UCSD-AML1 (cell line): ENCODE data around the gene SLC17A1.

Experiments
- DNase-seq: peaks from one replicate; lab custom pipeline; 2025; ENCODE audit not compliant: unreplicated experiment; lab: John Stamatoyannopoulos, UW

SLC17A1 gene

DNA sequence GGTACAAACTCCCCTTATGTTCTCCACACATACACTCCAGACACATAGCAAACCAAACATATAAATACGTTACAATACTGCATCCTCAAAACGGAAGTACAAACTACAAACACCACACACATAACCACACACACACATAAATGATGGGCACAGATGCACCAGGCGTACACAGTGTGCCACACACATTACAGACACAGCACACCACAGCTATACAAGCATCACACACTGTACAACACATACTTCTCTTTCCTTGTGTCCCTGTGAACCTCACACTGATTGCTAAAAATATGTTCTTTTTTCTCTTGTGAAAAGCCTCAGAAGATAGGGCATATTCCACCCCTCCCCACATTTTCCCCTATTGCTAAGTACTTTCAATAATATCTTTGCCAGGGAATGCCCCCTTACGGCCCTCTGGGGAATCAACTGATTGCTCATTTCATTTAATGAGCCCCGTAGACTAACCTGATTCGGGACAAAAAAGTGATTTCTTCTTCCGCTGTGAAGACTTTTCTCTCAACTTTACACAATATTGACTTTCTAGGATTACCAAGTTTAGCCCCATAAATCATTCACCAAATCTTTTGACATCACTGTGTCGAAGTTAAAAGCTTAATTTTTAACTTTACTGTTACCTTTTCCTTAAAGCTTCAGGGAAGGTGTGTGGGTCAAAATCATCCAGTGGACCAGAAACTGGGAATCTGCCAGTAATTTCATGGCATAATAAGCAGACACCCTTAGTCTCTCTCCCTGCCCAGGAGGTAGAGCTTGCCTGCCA is at the start of gene SLC17A1:
TSS of gene SLC17A1 (minus strand) at position 521 of the 775 bp plus-strand sequence. CDS start 1,495 bp downstream, outside the sequence.
- no peak for DNase-seq

DNA sequence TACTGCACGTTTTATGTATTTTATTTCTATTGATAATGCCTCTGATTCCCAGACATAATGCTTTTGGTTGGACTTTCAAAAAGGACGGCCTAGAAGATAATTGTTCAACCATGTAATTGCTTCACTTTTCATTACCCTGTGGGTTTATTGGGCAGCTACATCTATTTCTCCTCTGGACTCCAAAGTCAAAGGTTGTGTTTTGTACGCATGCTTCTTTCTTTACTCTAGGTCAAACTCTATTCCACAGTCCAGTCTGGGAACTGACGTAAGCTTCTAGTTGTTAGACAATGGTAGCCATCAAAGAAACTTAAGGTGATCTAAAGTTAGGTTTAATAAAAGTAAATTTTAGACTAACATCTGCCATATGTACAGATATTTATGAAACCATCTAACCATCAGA is 48.7 kb upstream of the SLC17A1 start:
- DNase-seq: no peak

GRCh38 chr6:25878721-25879322 is 47.0 kb upstream of the SLC17A1 start:
- DNase-seq: no peak

GRCh38 chr6:25875926-25876602 is 44.2 kb upstream of the SLC17A1 start:
- no peak for DNase-seq

GRCh38 chr6:25875563-25875905 is 43.7 kb upstream of the SLC17A1 start:
- no peak for DNase-seq

DNA sequence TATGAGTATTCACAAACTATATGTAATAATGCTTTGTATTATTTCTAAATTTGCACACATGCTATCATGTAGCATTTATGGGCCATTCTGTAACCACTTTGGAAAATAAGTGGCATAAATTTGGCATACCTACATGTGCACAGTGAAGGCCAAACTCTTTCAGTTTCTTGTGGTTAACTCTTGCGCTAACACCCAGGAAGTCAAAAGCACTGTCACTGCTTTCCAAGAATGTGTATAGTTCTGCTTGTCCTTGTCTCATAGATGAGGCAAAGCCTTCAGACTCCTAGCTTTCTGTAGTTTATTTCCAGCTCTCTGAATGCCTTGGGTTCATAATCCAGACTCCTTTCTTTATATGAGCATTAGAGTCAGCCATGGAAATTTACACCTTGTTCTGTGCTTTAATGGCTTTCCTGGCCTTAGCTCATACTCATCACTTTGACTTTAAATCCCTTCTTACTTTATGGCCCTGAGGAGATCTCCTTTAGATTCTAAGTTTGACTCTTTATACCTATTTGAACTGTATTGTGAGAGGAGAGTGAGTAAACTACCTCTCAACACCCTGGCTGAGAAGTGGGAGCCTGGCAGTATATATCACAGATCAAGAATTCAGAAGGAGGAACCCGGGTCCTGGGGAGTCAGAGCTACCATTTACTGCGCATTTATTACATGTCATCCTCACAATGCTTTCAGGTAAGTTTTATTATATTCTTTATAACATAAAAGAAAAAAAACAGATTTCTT is 43.1 kb upstream of the SLC17A1 start:
- no peak for DNase-seq

DNA sequence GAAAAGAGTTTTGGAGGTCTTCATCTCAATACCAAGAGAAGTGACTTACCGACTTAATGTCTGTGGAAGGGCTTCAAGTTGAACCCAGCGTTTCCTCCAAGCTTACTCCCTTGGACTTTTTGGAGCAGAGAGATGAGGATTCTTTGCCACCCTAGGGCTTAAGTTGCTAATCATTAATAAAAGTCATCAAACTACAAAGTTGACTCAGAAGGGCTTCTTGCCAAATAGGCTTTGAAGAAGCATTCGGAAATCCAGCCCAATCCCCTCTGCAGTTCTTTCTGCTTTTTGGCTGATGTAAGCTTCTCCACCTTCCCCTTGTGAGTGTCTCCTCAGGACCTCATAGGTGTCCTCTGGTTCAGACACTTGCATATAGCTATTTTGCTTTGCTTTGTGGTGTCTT is 42.3 kb upstream of the SLC17A1 start, which contains the start of gene SLC17A3:
TSS of gene SLC17A3 (minus strand) at position 126 of the 400 bp plus-strand sequence. CDS start 5,856 bp downstream, outside the sequence.
- no peak for DNase-seq

DNA sequence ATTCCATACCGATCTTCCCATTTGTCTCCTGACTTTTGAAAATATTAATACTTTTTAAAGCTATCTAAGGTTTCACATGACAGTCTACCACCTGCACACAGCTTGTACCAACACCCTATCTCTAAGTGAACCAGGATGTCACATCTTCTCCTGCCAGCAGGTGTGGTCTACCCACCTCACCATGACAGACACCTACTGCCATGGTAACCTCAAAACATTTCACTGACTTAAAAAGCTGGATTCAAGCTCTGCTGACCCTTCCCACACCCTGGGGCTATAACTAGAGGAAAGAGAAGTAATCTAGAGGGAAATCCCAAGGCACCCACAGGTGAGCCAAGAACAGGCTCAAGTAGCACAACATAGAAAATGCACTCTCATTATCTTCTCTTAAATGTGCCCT is 41.0 kb upstream of the SLC17A1 start:
- no peak for DNase-seq

- no peak for DNase-seq
Measured at GRCh38 chr6:25869840-25870239, 38.0 kb upstream of the SLC17A1 start.

DNA sequence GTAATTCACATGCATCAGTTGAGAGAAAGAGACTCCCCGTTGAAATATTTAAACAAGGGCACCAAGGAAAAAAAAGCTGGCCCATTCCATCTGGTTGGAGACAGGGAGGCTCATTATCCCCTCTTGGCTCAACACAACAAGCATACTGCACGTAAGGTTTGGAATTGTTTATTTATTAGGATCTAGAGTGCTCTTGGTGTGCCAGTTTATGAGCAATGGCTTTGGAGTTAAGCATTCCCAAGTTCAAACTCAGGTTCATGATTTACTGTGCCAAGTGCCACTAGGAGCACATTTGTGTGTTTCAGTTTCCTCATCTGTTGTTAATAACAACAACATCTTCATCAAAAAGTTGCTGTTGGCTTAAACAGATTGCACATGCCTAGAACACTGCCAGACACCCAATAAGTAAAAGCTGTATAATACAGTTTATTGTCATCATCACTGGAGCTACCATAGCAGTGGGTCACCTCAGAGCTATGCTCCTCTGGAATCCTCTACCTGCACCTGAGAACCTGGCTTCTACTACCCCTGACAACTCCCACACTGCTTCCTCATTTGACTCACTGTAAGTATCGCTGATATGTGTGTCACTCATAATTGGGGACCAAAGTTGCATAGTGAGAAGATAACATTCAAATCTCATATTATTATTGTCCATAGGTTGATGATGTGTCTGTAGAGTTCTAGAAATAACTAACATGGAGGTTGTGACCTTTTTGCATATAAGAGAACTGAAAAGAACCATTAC is 36.8 kb upstream of the SLC17A1 start:
- DNase-seq: no peak

GRCh38 chr6:25866011-25866410 is 34.2 kb upstream of the SLC17A1 start:
- DNase-seq: no peak

DNA sequence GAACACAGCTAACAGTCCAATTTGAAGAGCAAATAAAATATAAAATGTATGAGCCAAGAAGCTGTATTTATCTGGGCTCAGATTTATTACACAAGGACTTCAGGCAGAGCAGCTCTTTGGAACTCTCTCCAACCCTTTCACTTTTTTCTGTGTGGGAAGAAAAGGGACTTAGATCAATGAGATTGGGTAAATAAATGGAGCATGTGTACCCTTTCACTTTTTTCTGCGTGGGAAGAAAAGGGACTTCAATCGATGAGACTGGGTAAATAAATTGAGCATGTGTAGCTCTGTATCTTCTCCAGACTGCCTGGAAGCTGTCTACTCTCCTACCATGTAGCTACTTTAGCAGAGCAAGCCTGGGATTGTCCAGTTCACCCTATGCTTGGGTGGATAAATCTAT is 31.5 kb upstream of the SLC17A1 start:
- no peak for DNase-seq

DNA sequence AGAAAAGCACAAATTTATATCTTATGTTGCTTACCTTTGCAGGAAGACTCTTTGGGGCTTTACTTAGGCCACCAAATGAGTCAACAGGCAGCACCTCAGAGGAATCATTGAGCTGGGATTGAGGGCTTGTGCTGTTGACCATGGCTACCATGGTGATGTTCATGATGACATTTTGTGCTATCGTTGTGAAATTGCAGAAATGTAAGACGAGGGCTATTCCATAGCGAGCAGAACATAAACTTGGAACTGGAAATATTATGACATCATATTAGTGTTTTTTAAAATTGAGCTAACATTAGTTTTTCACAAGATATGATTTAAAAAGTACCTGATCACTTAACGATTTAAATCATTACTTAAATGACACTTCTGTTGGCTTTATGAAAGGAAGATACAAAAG is 30.3 kb upstream of the SLC17A1 start:
- no peak for DNase-seq

GRCh38 chr6:25852756-25853155 is 20.9 kb upstream of the SLC17A1 start:
- DNase-seq: no peak

- no peak for DNase-seq
Measured at GRCh38 chr6:25851961-25852360, 20.1 kb upstream of the SLC17A1 start.

DNA sequence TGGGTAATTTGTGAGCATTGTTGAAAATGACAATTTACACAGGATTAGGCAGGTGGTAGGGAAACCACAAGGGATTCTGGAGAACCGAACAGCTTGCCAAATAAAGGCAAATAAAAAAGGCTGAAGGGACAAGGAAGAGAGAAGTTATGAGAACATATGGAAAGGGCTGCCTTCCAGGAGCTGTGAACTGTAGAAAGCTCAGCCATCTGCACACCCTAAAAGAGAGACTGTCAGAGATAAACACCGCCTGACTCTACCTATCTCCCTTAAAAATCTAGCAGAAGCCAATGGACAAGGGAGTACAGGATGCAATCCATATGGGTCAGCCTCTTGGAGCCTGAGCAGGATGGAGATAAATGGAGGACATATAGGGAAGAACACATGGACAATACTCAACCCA is 12.7 kb upstream of the SLC17A1 start:
- no peak for DNase-seq

- DNase-seq: no peak
Measured at GRCh38 chr6:25842526-25842925, 10.7 kb upstream of the SLC17A1 start.

DNA sequence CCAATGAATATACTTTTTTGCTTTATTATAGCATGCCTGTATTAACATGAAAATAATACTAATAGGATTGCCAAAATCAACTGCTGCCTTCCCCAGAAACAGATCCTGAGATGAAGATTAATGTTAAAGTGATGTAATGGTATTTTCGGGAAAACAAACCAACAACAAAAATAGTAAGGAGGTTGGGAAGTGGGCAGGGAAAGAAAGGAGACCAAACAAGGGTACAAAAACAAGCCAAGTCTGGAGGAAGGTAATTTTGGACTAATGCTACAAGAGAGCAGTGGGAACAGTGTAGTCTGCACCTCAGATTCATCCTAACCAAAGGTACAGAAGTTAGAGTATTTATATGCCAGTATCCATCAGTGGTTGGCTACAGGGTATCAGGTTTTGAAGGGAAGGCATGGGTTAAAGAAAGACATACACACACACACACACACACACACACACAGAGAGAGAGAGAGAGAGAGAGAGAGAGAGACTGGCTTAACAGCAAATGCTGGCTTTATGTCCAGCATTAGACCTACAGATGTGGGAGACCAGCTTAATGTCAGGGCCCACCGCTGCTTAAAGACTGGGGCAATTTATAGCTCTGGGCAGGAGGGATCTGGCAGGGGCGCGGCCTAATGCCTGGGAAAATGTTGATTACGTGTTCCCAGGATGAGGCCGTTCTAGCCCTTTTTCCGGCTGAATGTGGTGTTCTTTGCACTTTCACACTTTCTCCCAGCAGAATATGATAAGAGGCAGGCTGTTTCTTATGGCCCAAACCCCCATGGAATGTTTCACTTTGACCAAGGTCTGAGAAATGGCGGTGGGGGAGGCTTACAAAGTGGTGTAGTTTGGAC is 3.8 kb upstream of the SLC17A1 start:
- no peak for DNase-seq

GRCh38 chr6:25834950-25835349 is 3.1 kb upstream of the SLC17A1 start:
- DNase-seq: no peak

DNA sequence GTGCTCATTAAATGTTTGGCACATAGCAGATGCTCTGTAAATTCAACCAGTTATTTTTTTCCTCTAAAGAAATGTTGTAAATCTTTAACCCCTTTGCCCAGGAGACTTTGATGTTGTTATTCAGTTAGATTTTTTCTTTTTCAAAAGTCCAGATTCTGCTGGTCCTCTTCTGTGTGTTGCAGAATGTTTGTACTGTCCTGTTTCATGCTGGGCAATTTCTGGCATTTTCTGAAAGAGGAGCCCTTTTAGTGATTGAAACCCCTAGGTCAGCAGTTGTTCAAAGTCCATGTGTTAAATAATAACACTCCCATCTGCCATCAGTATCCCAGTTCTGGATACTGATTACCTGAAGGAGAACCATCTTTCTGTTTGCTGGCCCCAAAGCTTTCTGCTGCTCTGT is 1.3 kb upstream of the SLC17A1 start:
- DNase-seq: no peak
